ENCODE measurements around the gene FAM181A. TPM values are rescaled to one million over a fixed set of nuclear protein-coding genes. Genes with fewer than 3 reads are reported as not detected.

The FAM181A gene
- not detected for total RNA-seq
- long read RNA-seq, donor 1: 0 reads
- long read RNA-seq, donor 2: 0 reads

- Histone ChIP-seq H3K36me3 (ENCODE audit: low read depth) (no peaks in the 10 kb centered on the region), H3K4me3 (no peak within 1 kb of the TSS), H3K9me3 (no peaks in the 10 kb centered on the region), H3K4me1 (ENCODE audit: low read depth) (no peaks in the 10 kb centered on the region)
- ATAC-seq (no peak), DNase-seq (no peak)
- no peak for TF ChIP-seq CTCF (IDR thresholded peaks at IDR 0.05)
- intact Hi-C loops (cut with DNase I, micrococcal nuclease): no loop called here
Observed at GRCh38 chr14:93926873-93927799, at the start of gene FAM181A. TSS of gene FAM181A (plus strand) at chr14:93927344. CDS start at chr14:93928286, 942 bp downstream.

- intact Hi-C loops (cut with DNase I, micrococcal nuclease): no loop called here
- ATAC-seq (no peak), DNase-seq (no peak)
- no peak for TF ChIP-seq CTCF (IDR thresholded peaks at IDR 0.05)
- H3K9me3 ChIP-seq: no peaks in the 10 kb centered on the region
- H3K4me3 ChIP-seq: no peak overlapping the region
- no peaks in the 10 kb centered on the region for H3K36me3 ChIP-seq (ENCODE audit: low read depth)
- no peaks in the 10 kb centered on the region for H3K4me1 ChIP-seq (ENCODE audit: low read depth)
Observed at GRCh38 chr14:93878212-93878611, 48.9 kb upstream of the FAM181A start.

- Histone ChIP-seq H3K36me3 (ENCODE audit: low read depth) (no peaks in the 10 kb centered on the region), H3K4me3 (no peak overlapping the region), H3K9me3 (no peaks in the 10 kb centered on the region), H3K4me1 (ENCODE audit: low read depth) (no peaks in the 10 kb centered on the region)
- intact Hi-C loops (cut with DNase I, micrococcal nuclease): no loop called here
- ATAC-seq (no peak), DNase-seq (no peak)
- TF ChIP-seq CTCF (IDR thresholded peaks at IDR 0.05): no peak
Observed at GRCh38 chr14:93878871-93879270, 48.3 kb upstream of the FAM181A start.

GRCh38 chr14:93879362-93879983 lies 47.7 kb upstream of the FAM181A start:
- no peak for TF ChIP-seq CTCF (IDR thresholded peaks at IDR 0.05)
- Histone ChIP-seq H3K4me1 (ENCODE audit: low read depth) (no peaks in the 10 kb centered on the region), H3K36me3 (ENCODE audit: low read depth) (no peaks in the 10 kb centered on the region), H3K4me3 (no peak overlapping the region), H3K9me3 (no peaks in the 10 kb centered on the region)
- intact Hi-C loops (cut with DNase I, micrococcal nuclease): no loop called here
- no peak for DNase-seq
- no peak for ATAC-seq

GRCh38 chr14:93880021-93880820 lies 46.9 kb upstream of the FAM181A start:
- DNase-seq (no peak), ATAC-seq (no peak)
- TF ChIP-seq CTCF (IDR thresholded peaks at IDR 0.05): no peak
- Histone ChIP-seq H3K4me3 (no peak overlapping the region), H3K9me3 (no peaks in the 10 kb centered on the region), H3K36me3 (ENCODE audit: low read depth) (no peaks in the 10 kb centered on the region), H3K4me1 (ENCODE audit: low read depth) (no peaks in the 10 kb centered on the region)
- intact Hi-C loops (cut with DNase I, micrococcal nuclease): no loop called here

Data from mucosa of descending colon (tissue), 3 donors.